WI38 (cell line): Measurements from ENCODE around the gene A3GALT2.
A peak's percentile ranks its signal among the peaks of the same experiment; 100 is the strongest.

Experiments
- H3K4me3 ChIP-seq: 2 replicates; pipeline ENCODE4 v1.5.1; 2011; ENCODE audit warnings: low read depth, mild to moderate bottlenecking, control low read depth, low read length
- TF ChIP-seq, protein P1 (sequence below): IDR thresholded peaks from 2 replicates; pipeline ENCODE4 v1.5.1; 2012; ENCODE audit warnings: low read depth, mild to moderate bottlenecking, control low read depth, low read length

Gene A3GALT2

DNA sequence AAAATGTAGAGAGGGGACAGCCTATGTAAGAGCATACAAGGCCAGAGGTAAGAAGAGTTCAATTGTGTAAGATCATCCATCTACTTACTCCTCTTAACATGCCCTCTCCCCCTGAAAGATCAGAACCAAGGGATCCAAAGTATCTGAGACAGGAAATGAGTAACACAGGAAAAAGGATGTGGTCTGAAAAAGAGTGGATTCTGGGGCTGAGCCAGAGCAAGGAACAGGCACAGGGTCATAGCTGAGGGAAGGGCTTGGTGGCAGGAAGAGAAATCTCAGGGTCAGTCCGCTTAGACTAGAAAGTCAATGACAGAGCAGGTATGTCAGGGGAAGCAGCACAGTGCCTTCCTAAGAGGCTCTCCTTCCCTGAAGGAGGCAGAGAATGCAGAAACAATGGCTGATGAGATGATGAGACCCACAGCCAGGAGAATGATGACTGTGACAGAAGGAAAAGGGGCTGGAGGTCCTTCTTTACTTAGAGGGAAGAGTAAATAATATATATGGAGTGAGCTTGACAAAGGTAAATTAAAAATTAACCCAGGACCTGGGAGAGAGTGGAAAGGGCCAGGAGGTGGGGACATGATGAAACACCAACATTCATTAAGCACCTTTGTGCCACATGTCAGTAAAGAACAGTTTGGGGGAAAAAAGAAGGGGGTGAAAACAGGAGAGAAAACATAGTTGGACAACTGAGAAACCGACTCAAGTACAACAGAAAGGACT, 26.2 kb upstream of the A3GALT2 start:
- TF ChIP-seq, protein P1, sequence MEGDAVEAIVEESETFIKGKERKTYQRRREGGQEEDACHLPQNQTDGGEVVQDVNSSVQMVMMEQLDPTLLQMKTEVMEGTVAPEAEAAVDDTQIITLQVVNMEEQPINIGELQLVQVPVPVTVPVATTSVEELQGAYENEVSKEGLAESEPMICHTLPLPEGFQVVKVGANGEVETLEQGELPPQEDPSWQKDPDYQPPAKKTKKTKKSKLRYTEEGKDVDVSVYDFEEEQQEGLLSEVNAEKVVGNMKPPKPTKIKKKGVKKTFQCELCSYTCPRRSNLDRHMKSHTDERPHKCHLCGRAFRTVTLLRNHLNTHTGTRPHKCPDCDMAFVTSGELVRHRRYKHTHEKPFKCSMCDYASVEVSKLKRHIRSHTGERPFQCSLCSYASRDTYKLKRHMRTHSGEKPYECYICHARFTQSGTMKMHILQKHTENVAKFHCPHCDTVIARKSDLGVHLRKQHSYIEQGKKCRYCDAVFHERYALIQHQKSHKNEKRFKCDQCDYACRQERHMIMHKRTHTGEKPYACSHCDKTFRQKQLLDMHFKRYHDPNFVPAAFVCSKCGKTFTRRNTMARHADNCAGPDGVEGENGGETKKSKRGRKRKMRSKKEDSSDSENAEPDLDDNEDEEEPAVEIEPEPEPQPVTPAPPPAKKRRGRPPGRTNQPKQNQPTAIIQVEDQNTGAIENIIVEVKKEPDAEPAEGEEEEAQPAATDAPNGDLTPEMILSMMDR: no peak

DNA sequence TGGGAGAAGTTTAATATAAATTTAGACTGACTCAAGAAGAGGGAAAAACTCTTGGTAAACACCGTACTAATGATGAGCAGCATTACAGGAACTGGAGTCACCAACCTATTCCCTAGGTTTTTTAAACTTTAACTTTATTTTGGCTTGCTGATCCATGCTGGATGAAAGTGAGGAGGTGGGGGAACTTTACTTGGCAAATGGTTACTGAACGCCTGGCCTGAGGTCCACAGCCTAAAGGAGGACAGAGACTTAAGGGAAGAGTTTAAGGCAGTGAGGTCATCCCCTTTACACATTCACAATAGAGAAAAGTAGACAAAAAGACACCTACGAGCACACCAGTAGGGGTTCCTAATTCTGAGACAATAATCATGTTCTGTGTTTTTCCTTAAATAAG, 25.6 kb upstream of the A3GALT2 start:
- TF ChIP-seq, protein P1: no peak
- peak overlapping the region; percentile 87 for H3K4me3 ChIP-seq

More for the DNA sequence above, 26.2 kb upstream of the A3GALT2 start:
- H3K4me3 ChIP-seq: peak overlapping the region; percentile 87

DNA sequence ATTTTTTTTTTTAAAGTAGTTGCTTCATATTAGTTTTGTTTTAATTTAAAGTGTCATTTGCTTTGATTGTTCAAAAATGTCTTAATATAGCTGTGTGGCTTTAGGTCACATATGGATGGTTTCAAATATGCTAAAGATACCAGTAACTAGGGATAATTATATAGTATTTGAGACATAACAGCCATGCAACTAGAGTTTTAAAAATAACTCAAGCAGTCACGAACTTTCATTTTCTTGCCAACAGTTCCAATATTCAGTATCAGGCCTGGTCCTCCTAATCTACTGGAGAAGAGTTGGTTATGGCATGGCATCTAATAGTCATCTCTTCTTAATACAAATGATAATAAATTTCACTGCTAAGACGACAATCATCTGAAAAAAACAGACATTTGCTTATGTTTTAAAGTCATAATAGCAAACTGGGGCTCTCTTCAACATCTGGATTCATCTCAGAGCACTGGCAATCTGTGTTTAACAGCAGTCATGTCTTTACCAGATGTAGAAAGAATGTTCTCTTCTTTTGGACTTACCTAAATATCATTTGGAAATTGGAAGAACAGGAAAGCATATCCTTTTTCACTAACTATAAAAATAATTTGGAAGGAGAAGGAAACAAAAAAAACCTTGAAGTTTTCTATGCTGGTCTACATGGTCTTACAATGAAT, 24.1 kb upstream of the A3GALT2 start:
- TF ChIP-seq, protein P1: no peak
- H3K4me3 ChIP-seq: peak overlapping the region; percentile 87

DNA sequence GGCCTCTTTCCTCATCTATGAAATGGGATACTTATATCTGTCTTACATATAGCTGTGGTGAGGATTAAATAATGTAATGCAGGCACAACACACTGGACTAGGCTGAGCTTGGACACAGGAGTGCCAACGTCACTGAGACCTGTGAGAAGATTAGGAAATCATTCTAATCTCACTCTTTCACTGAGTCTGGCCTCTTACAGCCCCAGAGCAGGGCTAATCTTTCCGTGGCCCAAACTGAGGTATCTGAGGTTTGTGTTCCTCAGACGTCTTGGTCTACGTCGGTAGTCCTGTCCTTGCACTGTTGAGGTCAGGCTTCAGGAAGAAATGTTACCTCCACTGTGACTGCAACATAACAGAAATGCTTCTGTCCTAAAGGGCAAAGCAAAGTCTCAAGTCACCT, 22.6 kb upstream of the A3GALT2 start:
- no peak overlapping the region for H3K4me3 ChIP-seq
- TF ChIP-seq, protein P1: no peak

DNA sequence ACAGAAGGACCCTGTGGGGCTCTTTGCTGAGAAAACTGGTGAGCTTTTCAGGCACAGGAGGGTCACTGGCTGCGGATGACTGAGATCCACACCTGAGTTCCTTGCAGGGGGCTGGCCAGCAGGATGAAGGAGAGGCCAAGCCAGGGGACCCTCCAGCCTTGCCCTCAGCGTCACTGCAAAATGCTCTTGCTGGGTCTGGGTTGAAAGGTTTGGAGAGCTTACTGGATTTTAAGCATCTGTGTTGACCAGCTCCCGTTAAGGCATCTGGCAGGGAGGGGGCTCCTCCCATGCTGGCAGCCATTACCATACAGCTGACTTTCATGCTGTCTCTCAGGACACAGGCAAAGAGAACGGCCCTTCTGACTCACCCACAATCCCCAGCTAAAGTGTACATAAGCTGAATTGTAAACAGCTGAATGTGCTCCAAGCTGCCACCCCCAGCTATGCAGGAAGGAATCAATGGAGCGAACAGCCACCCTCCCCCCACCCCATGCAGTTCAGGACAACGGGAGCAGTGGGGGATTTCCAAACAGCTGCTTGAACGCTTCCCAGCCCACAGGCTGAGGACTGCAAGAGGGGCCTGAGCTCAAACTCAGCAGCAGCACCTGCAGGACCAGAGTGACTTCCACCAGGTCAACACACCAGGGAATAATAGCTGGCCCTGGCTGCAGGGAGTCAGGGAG, 21.3 kb upstream of the A3GALT2 start:
- TF ChIP-seq, protein P1: no peak
- H3K4me3 ChIP-seq: peak overlapping the region; percentile 8; the same call in 1 of the 2 replicates

DNA sequence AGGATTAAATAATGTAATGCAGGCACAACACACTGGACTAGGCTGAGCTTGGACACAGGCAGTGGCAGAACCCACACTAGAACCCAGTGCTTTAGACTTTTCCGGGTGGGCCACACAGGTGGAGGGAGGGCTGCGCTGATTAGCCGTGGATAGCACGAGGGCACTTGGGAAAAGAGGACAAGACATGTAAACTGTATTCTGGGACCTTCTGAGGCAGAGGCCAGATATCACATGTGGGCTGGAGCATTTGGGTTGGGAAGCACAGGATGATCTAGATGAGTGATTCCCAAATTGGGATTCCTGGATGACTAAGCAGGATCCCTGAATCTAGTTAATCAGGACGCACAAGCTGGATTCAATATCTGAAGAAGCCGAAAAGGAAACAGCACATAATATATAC, 20.3 kb upstream of the A3GALT2 start:
- TF ChIP-seq, protein P1: no peak
- no peak overlapping the region for H3K4me3 ChIP-seq

DNA sequence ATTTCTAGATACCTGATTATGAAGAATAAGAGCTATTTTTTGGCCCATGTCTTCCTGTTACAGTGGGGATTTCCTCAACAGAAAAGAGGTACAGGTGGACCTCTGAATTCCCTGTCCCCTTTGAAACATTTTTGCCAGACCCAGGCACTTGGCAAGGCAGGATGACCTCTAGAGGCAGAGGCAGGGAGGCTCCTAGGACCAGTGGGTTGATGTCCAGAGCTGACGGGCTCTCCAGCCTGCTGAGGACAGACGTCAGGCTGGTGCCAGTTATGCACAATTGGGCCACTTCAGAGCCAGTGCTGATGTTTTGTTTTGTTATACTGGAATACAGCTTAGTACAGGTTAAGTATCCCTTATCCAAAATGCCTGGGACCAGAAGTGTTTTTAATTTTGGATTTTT, 18.5 kb upstream of the A3GALT2 start:
- TF ChIP-seq, protein P1: 0 out of 2 replicates have a peak, but pooled peaks have one; percentile 5
- H3K4me3 ChIP-seq: peak overlapping the region; percentile 22; the same call in 1 of the 2 replicates
